Measurements from ENCODE around the gene ST14. TPM values are rescaled to one million over a fixed set of nuclear protein-coding genes. Genes with fewer than 3 reads are reported as not detected.

The ST14 gene
- total RNA-seq, 4 donors from 2014 or later = 1.2 to 3.4 (median 2.6) TPM

DNA sequence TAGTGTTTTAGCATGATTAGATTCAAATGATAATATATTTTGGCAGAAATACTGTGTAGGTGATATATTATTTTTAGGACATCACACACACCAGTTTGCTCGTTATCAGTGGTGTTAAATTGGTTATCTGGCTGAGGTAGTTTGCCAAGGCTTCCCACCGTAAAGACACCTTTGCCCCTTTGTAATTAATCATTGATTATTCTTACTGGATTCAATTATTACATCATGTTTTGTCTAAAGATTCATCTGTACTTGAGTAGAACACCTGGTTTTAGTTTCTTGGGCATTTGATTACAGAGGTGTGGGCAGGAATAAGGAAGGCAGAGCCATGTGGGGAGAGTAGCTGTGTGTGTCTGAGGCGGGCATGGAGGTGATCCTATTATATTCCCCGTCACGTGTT is 39.5 kb upstream of the ST14 start:
- 91% methylated on average over 5 of the region's 5 CpGs for WGBS
- peaks cover 31 to 59% (median 40%) of the 10 kb centered on the region in 4 donors for H3K4me1 ChIP-seq

DNA sequence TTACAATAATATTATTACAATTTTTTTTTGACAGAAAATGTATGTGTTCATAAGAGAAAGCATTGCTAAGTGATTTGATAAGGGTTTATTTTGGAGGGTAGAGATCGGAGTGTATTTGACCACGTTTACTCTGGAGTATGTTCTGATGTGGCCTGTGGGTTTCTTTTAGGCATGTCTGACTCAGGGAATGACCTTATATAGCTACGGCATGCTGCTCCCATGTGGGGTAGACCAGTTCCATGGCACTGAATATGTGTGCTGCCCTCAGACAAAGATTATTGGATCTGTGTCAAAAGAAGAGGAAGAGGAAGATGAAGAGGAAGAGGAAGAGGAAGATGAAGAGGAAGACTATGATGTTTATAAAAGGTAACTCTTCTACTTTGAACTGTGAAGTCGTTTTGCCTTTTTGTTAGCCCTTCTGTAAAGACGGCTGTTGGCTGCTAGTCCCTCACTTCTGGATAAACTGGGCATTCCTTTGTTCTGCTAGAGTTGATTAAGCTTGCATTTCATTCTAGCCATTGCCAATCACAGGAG is 38.1 kb upstream of the ST14 start:
- Histone ChIP-seq H3K27ac (replicated peaks in 1 of 4) (no peak overlapping the region), H3K9me3 (no peaks in the 10 kb centered on the region), H3K4me1 (peaks cover 25 to 56% (median 37%) of the 10 kb centered on the region in 4 donors), H3K36me3 (peaks cover 15 to 42% (median 28%) of the 10 kb centered on the region in 4 donors), H3K27me3 (no peaks in the 10 kb centered on the region), H3K4me3 (no peak overlapping the region)
- no peak for TF ChIP-seq CTCF (IDR thresholded peaks at IDR 0.05)
- no peak for TF ChIP-seq POLR2A (IDR thresholded peaks at IDR 0.05; ENCODE audit: low read depth)
- no peak for TF ChIP-seq EP300 (IDR thresholded peaks at IDR 0.05)
- TF ChIP-seq POLR2AphosphoS5 (IDR thresholded peaks at IDR 0.05) = no peak
- DNase-seq (ENCODE audit: extremely low spot score) = no peak
- WGBS = 59% methylated on average over 5 of the region's 5 CpGs
- intact Hi-C loops (cut with DNase I) = loop anchor here (5.0 kb wide), 2 partner anchors 54 to 119 kb away; partner anchors contain the start of genes APLP2 and PRDM10

More for the DNA sequence above, 39.5 kb upstream of the ST14 start:
- TF ChIP-seq EP300 (IDR thresholded peaks at IDR 0.05) (no peak), CTCF (IDR thresholded peaks at IDR 0.05) (no peak), POLR2AphosphoS5 (IDR thresholded peaks at IDR 0.05) (no peak), POLR2A (IDR thresholded peaks at IDR 0.05; ENCODE audit: low read depth) (no peak)
- Histone ChIP-seq H3K4me3 (no peak overlapping the region), H3K36me3 (peaks cover 15 to 32% (median 25%) of the 10 kb centered on the region in 4 donors), H3K27me3 (no peaks in the 10 kb centered on the region), H3K9me3 (no peaks in the 10 kb centered on the region), H3K27ac (replicated peaks in 1 of 4) (no peak overlapping the region)
- no peak for DNase-seq (ENCODE audit: extremely low spot score)
- intact Hi-C loops (cut with DNase I) = loop anchor here (5.0 kb wide), 2 partner anchors 53 to 118 kb away; partner anchors contain the start of genes APLP2 and PRDM10

- Histone ChIP-seq H3K4me1 (peaks cover 25 to 62% (median 39%) of the 10 kb centered on the region in 4 donors), H3K36me3 (peaks cover 15 to 48% (median 30%) of the 10 kb centered on the region in 4 donors), H3K4me3 (no peak overlapping the region), H3K27ac (replicated peaks in 1 of 4) (no peak overlapping the region), H3K27me3 (no peaks in the 10 kb centered on the region), H3K9me3 (no peaks in the 10 kb centered on the region)
- TF ChIP-seq EP300 (IDR thresholded peaks at IDR 0.05) (no peak), CTCF (IDR thresholded peaks at IDR 0.05) (no peak), POLR2A (IDR thresholded peaks at IDR 0.05; ENCODE audit: low read depth) (no peak), POLR2AphosphoS5 (IDR thresholded peaks at IDR 0.05) (no peak)
- intact Hi-C loops (cut with DNase I) = loop anchor here (5.0 kb wide), 2 partner anchors 55 to 120 kb away; partner anchors contain the start of genes APLP2 and PRDM10
- WGBS = 75% methylated on average over 7 of the region's 7 CpGs
- no peak for DNase-seq (ENCODE audit: extremely low spot score)
Observed at GRCh38 chr11:130122141-130122575, 37.4 kb upstream of the ST14 start.

DNA sequence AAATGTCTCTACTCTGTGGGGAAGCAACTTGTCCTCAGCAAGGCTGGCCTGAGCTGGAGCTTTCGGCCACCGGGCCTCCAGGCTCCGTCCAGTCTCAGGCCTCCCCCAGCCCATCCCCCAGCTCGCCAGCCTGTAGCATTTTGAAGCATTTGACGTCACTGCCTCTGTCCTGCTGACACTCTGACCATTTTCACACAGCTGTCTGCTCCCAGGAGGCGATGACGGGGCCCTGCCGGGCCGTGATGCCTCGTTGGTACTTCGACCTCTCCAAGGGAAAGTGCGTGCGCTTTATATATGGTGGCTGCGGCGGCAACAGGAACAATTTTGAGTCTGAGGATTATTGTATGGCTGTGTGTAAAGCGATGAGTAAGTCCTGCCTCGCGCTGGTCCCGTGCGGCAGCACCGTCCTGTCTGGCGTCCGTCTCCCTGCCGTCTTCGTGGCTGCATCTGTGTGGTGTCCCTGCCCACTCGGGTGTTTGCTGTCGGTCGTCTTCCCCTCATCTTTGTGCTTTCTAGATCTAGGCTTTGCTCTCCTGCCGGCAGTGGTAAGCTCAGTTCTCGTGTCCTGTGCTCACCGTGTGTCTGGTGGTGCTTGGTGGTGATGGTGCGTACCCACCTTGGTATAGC is 36.1 kb upstream of the ST14 start:
- H3K36me3 ChIP-seq = peaks cover 21 to 61% (median 44%) of the 10 kb centered on the region in 4 donors
- peak overlapping the region; percentile 55 to 70 (median 58) for H3K27ac ChIP-seq (replicated peaks in 1 of 4)
- DNase-seq (ENCODE audit: extremely low spot score) = no peak
- WGBS = 94% methylated on average over 31 of the region's 32 CpGs
- no peak for TF ChIP-seq POLR2AphosphoS5 (IDR thresholded peaks at IDR 0.05)
- TF ChIP-seq POLR2A (IDR thresholded peaks at IDR 0.05; ENCODE audit: low read depth) = no peak
- TF ChIP-seq CTCF (IDR thresholded peaks at IDR 0.05) = no peak
- TF ChIP-seq EP300 (IDR thresholded peaks at IDR 0.05) = no peak
- peaks cover 25 to 63% (median 39%) of the 10 kb centered on the region in 4 donors for H3K4me1 ChIP-seq
- H3K9me3 ChIP-seq = no peaks in the 10 kb centered on the region
- H3K4me3 ChIP-seq = no peak overlapping the region
- H3K27me3 ChIP-seq = no peaks in the 10 kb centered on the region
- intact Hi-C loops (cut with DNase I) = loop anchor here (2.0 to 5.0 kb wide), 3 partner anchors 56 to 197 kb away; partner anchors contain the start of genes APLP2 and PRDM10
